Stimulated activated CD8-positive, alpha-beta memory T cell treated with anti-CD3 and anti-CD28 coated beads, Interleukin-4, amount 100 ng/mL, for 24 hours (primary cell): ENCODE results near the gene ZBTB20.

Experiments
- DNase-seq: peaks from one replicate; pipeline ENCODE4 v3.0.0-alpha.2; 2020; ENCODE audit warnings: low read depth

Gene ZBTB20

DNA sequence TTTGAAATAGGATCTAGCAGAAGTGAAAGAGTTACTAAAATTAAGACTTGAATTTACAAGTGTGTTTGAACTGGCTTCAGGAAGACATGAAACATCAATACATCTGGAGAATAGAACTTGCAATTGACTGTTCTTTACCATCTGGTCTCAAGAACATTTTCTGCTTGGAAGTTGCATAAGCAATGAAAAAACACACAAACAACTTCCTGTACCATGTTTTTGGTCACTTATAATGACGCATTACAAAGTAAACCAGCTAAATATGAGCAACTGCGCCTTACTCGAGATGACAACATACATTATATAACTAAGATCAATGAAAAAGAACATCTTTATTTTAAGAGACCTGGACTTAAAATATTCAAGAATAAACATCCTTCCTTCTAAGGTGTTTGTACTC is 740.8 kb downstream of the ZBTB20 start:
- no peak for DNase-seq

DNA sequence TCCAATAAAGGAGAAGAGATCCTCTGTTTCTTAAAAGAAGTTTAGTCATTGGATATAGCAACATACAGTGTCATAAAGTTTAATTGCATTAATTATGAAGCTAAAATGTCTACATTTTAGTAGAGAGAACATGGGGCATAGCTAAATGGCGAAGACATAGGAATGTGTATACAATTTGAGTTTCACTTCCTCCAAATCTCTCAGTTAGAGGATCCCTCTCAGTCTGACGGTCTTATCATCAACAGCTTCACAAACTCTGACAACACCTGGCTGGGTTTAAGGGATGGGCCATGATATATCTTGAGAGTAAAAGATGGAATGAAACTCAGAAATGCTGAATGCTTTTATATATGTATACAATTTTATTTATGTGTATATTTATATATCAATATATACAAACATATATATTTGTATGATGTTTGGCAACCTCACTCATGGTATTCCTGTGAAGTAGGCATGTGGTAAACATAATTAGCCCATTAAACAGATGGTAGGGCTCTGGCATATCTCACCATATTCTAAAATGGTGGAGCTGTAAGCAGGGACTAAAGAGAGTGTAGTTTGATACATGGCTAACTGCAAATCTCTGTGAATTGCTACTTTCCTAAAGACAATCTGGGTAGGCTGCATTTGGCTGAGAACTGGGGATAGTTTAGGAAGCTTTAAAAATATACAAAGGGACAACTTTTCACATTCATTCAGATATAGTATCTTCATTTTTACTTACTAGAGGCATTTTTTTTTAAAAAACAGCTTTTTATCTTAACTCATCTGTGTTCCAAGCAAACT is 741.7 kb downstream of the ZBTB20 start:
- no peak for DNase-seq

DNA sequence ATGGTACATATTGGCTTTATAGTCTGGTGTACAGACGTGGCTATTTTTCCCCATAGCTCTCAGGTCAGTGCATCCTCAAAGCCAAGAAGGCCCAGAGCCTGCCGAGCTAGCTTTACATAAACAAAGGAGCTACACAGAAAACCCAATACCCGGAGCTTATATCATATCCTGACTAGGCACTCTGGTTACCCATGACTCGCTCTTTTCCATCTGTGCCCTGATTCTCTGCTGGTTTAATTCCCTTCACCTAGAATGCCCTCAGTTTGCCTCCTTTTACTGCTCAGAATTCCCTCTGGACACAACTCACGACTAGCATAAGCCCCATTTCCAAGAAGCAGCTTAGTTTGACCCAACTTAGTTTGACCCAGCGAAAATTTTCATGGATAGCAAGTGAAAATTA is 742.5 kb downstream of the ZBTB20 start:
- no peak for DNase-seq

DNA sequence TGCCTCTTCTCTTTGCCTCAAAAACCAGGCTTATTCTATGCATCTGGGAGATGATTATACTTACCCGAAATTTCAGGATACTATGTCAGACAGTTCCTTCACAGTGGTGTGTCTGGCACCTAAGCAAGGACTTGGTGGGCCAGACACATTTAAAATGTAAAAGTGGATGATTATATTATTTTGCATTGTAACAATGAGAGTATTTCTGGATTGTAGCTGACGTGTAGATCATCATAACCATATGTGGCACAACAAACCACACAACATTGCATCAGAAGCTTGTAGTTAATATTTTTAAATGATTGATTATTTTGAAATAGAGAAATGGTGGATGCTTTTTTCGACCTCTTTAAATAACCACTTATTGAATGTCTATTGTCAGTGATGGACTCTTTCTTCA is 744.2 kb downstream of the ZBTB20 start:
- no peak for DNase-seq

DNA sequence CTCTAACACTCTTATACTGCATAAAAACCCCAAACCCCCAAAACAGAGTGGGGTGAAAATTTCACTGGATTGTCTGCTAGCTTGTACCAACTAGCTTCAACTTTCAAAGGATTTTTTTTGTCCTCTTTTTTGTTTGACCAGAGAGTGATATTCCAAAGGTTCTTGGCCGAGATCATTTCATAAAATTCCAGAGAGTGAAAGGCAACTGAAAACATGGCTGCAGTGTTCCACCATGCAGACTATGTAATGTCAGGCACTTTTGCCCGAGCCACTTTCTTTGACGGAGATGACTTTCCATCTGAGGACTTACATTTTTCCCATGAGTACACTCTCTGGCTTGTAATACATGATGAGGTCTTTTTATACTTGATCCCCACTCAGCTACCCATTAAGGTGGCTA is 745.7 kb downstream of the ZBTB20 start:
- no peak for DNase-seq

DNA sequence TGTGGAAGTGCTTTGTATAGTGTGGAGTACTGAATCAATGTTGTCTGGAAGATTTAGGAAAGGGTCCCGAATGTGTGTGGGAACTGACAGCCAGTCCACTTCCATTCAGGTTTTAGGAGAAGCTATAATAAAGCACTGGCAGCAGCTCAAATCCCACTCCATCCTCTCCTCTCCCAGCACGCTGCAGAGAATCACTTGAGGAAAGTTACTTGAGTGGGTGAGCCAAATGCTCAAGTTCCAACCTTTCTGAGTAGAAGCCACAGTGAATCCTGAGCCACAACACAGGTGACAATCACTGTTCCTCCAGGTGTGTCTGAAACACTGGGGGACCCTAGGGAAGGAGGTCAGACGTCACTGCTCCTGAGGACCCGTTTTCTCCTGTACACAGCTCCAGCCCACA is 746.7 kb downstream of the ZBTB20 start:
- DNase-seq = no peak

DNA sequence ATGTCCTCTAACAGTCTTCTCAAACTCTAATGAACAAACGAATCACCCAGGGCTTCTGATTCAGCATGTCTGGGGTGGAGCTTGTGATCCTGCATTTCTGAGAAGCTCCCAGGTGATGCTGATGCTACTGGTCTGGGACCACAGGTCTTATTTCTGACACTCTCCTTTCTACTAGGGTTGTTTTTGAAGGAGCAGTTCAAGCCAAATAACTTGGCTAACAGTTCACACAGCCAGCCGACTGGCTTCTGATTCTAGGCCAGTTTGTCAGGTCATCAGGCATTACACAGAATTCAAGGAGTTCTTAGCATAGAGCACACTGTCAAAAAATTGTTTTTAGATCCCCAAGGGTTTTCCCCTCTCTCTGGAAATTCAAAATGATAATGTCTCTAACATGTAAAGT is 752.5 kb downstream of the ZBTB20 start:
- DNase-seq = no peak

DNA sequence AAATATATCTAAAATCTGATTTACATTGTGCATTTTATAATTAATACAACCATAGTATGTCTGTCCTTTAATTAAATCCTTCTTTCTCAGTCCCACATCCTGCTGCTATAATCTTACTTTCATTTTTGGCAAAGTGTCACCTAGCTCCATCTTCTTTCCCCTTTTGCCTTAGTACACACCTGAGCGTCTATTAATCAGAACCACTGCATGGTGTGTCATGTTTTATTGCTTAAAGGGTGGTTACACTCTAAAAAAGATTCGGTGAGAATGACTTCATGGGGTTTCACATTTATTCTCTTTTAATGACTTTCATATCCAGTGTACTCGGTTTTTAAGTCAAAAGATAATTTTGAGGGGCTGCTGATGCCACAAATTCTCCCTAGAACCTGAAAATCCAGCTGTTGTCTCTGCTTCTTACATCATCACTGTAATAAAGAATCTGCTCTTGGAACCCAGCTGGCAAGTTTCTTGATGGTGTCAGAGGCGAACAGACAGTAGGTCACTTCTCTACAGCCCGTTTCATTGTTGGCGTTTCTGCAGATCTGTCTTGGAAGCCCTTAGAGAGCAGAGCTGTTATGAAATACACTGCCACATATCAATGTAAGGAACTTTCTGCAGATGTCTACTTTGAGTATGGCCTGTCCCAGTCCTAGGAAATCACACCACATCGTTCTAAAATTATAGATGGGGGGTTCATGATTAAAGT is 753.6 kb downstream of the ZBTB20 start:
- no peak for DNase-seq

DNA sequence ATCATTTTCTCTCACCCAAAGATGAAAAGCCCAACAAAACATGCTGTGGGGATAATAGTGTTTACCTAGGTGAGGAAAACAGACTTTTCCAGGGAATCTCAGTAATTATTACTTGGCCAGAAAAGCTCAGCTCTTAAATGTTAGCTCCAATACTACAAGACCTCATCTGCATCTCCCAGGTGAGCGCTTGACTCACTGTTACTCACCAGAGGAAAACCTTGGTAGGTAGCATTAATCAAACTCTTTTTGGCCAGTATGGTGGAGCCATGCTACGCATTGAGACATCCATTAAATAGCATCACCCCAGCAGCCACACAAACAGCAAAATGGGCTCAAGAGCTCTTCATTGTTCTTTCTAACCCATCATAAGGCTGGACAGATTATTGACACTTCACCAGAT is 754.3 kb downstream of the ZBTB20 start:
- DNase-seq = no peak

DNA sequence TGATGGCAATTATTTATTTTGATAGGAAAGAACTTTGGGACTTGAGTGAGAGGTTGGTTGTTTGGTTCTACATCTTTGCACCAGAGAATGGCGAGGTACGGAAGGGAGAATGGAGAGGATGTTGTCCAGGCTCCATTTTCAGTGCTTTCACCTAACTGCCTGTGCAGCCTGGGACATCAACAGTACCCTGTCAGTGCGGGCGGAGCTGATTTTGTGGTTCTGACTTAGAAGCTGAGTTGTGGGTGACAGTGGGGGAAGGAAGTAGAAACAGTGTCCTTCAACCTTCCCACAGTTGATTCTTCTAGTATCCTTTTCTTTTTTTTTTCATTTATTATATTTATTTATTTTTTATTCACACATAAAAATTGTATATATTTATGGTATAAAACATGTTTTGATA is 757.9 kb downstream of the ZBTB20 start:
- no peak for DNase-seq

DNA sequence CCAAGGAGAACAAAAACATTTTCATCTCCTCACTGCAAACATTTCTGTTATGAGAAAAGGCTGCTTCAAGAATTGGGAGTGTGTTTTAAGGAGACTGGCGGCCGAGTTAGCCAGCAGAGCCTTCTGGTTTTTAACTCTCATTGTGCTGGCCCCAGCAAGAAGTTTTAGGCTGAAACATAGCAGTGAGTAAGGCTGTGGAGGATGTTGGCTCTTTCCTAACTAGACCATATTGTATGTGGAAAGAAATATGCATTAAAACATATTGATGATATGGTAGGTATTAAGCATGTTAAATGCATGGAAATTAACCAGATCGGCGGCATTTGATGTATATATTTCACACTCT is 762.6 kb downstream of the ZBTB20 start:
- DNase-seq = no peak

DNA sequence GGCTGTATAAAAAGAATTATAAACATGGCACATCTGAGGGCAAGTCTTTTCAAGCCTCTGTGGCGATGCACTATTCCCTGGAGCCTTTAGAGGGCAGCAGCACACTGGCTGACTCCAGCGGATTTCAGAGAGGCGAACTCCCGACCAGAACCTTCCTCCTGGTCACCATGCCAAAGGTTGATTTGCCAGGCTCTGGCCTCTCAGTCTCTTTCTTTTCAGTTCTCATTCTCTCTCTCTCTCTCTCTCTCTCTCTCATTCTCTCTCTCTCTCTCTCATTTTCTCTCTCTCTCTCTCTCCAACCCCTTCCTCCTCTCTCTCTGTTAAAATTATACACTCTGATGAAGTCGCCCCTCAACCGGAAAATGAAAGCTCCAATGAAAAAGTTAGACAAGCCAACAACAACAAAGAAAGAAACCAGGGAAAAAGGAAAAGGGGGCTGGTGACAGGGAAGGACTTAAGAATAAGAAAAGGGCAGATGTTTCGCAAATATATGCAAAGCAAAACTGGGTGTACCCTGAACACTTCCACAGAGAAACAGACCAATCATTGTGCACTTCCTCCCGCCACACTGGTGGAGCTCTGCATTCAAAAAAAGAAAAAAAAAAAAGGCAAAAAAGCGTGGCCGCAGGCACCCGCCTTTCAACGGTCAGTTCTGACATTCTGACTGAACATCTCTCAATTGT is 763.1 kb downstream of the ZBTB20 start:
- peak; percentile 51 for DNase-seq

DNA sequence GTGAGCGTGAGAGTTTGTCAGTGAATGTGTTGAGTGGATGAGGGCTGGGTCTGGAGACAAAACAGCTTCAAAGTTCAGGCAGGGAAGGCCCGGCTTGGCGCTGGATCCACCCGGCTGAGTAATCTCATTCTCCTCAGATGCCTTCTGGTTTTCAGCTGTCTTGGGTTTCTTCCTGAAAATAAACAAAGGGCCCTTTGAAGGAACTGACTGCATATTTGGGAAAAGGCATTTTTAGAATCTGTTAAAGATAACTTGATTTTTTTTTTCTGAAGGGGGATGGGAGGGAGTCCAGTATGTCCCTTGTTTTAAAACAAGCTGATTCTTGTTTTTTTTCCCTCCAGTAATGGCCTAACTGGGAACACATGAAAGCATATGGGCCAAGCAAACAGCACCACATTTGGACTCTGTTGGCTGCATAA is 766.8 kb downstream of the ZBTB20 start:
- DNase-seq = no peak

DNA sequence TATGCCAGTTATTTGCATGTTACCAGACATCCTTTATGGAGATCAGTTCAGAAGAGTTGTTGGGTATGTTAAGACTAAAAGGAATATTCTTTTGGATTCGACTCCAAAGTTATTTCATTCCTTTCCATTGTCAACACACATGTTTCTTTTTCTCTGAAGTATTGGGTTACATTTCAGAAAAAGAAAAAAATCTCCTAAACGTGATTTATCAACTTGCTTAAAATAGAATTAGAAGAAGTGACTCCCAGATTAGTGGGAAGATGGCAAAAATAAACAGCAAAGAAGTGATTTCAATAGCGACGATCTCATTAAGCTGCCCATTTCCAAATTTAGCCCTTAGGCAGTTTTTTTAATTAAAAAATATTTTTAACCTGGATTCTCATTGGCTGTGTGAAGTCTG is 767.8 kb downstream of the ZBTB20 start:
- DNase-seq = no peak

DNA sequence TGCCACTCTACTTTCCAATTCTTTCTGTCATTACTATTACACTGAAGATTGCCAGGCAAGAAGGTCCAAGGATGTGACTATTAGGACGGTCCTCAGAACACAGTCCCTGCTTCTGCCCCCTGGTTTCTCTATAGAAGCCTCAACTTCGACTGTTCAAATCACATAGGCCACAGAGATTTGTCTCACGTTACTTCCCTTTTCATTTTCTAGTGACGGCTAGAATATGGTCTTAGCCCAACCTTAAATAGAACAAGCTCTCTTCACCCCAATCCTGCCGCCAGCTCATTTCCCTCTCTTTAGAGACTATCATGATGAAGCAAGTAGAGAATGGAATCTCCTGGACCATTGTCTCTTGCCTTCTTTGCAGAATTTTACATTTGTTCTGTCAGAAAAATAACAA is 768.3 kb downstream of the ZBTB20 start:
- DNase-seq = no peak

DNA sequence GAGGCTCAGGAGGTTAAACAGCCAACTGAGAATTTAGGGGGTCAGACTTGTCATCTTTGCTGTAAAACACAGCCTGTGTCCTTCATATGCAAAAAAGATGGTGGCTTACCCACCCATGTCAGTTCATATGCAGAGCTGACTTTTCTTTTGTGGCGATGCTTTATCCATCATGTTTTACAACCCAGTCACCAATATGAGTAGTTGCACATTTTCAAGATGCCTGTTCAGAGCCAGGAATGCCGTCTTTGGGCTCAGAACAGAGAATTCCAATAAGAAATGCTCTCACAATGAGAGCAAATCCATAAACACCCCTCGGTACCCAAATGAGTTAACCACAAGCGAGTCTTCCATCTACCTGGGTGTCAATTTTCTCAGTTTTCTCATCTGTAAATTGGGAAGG is 769.7 kb downstream of the ZBTB20 start:
- no peak for DNase-seq

DNA sequence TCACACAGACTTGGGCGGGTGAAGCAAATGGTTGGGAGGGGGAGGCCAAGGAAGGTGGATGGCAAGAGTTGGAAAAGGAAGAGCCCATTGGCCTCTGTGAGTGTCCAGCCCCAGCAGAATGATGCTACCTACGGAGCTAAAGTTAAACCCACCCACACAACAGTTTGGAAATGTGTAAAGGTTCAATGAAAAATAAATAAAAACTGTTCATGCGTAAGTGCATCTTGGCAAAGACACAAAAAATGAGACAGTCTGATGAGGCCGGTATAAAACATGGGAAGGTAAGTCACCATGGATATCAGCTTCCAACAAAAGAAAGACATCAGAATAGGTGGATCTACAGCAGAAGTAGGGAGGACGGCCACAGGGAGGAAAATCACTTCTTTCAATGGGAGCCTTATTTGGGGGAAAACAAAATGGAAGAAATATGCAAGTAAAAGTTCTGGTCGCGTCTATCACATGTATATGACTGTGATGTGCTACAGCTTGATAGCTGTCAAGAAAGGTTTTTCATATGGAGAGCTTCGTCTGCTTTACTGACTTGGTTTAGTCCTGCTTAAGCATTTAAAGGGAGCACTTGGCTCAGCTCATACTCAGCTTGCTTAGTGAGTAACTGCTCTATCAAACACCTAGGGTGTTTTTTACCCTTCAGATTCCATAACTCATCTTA is 770.4 kb downstream of the ZBTB20 start:
- no peak for DNase-seq

DNA sequence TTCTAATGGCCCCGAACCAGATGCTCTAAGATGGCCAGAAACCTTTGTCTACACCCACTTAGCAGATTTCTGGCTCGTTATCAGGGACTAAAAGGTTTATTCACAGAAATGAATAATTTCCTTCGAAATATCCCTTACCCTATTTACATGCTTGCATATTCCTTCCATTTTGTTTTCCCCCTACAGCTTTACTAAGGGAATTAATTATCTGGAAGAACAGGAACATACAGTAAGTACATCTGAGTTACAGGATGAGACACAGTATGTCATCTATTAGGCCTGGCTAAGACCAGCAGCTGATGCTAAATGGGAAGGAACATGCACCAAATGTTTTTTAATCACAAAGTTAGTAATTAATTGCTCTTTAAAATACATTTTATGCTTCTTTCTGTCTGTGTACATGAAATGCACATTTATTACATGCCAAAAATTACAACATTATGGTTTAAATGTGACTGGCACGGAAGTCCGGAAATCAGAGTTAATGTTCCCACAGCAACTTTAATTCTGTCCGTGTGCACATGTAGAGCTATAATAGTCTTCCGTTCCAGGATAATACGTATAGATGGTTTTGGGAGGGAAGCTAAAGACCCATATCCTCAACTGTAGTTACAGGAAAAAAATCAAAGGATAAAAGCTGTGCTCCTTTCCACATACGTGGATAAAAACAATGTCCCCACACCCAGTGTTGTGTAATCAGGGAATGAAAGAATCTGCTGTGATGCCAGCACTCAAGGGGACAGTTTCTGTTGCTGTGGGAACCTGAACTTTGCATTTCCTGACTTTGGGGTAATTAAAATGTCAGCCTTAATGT is 771.3 kb downstream of the ZBTB20 start:
- no peak for DNase-seq

DNA sequence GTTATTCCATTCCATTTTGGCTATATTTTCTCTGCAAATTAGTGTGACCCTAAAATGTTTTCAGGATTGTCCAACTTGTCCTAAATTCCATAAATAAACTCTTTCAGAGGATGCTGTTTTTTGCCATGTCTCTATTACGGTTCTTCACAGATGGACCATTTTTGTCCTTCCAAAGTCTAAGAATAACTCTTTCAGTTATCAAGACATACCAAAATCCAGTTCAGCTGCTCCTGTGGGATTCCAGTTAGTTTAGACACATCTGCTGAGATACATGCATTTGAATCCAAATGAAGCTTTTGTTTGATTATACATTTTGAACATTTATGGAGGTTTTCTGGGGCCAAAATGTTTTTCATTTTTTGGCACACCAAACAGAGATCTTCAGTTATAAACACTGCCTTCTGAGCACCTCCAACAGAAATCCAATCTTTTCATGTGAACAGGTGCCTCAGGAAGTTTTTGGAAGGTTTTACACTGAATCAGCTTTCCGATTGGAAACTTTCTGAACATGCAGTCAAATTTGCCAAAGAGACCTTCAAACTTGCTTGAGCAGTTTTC is 772.6 kb downstream of the ZBTB20 start:
- no peak for DNase-seq

DNA sequence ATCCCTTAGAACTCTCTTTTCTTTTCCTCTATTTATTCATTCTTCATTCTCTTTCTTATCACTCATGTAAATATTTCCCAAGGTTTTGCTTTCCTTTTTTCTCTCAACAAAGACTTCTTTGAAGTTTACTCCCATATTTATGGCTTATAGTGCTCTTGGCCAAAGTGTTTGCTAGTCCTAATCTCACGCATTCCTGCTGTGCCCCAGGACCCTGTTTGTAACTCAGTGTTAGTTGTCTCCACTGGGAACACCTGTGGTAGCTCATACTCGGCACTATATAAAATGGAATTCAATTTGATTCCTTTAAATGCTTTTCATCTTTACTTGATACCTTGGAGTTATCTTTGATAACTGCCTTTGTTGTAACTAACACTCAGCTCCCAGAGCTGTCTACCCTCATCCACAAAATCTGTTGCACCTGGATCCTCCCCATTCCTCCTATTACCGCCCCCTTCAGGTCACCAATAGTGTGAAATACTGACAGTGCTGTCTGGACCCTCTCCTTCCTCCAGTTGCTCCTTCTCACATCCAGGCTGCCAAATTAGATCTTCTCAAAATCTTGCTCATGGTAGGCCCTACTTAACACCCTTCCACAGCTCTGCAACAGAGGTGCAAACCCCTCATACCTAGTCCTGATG is 776.4 kb downstream of the ZBTB20 start:
- DNase-seq = no peak

DNA sequence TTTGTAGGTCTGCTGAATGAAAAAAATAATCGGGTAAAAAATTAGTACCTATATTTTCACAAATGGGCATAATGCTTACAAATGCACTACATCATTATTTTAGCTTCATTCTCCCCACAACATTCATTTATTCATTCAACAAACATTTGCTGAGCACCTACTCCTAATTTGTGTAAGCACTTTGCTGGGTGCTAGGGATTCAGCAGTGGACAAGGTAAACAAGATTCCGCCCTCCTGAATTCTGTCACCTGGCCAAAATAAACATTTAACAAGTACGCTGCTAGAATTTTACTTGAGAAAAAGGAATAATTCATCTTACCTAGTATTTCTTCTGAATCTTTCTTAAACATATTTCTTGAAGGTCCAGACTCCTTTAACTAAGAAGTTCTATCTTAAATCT is 781.2 kb downstream of the ZBTB20 start:
- no peak for DNase-seq
